ENCODE results near the gene CD200.

The CD200 gene

GRCh38 chr3:112350018-112350810 lies 17.3 kb downstream of the CD200 start:
- H3K27ac ChIP-seq: no peak overlapping the region

GRCh38 chr3:112351036-112351435 lies 18.1 kb downstream of the CD200 start:
- no peak overlapping the region for H2AFZ ChIP-seq
- TF ChIP-seq, protein P1, sequence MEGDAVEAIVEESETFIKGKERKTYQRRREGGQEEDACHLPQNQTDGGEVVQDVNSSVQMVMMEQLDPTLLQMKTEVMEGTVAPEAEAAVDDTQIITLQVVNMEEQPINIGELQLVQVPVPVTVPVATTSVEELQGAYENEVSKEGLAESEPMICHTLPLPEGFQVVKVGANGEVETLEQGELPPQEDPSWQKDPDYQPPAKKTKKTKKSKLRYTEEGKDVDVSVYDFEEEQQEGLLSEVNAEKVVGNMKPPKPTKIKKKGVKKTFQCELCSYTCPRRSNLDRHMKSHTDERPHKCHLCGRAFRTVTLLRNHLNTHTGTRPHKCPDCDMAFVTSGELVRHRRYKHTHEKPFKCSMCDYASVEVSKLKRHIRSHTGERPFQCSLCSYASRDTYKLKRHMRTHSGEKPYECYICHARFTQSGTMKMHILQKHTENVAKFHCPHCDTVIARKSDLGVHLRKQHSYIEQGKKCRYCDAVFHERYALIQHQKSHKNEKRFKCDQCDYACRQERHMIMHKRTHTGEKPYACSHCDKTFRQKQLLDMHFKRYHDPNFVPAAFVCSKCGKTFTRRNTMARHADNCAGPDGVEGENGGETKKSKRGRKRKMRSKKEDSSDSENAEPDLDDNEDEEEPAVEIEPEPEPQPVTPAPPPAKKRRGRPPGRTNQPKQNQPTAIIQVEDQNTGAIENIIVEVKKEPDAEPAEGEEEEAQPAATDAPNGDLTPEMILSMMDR (IDR thresholded peaks at IDR 0.05): no peak
- no peaks in the 10 kb centered on the region for H3K9me3 ChIP-seq (ENCODE audit: control insufficient read depth, low read length)
- H3K79me2 ChIP-seq: no peaks in the 10 kb centered on the region
- no peak overlapping the region for H3K4me2 ChIP-seq (ENCODE audit: low read length)
- no peak overlapping the region for H3K9ac ChIP-seq
- no peak overlapping the region for H3K27ac ChIP-seq
- no peaks in the 10 kb centered on the region for H3K27me3 ChIP-seq (ENCODE audit: control insufficient read depth, insufficient read depth, low read length)
- no peaks in the 10 kb centered on the region for H3K4me1 ChIP-seq
- H3K36me3 ChIP-seq (ENCODE audit: control insufficient read depth, insufficient read depth, low read length): no peaks in the 10 kb centered on the region
- no peak overlapping the region for H3K4me3 ChIP-seq (ENCODE audit: low read depth, low read length)

More at GRCh38 chr3:112350018-112350810, 17.3 kb downstream of the CD200 start:
- Histone ChIP-seq H3K9me3 (ENCODE audit: control insufficient read depth, low read length) (no peaks in the 10 kb centered on the region), H3K4me2 (ENCODE audit: low read length) (no peak overlapping the region), H3K79me2 (no peaks in the 10 kb centered on the region), H3K4me1 (no peaks in the 10 kb centered on the region), H3K36me3 (ENCODE audit: control insufficient read depth, insufficient read depth, low read length) (no peaks in the 10 kb centered on the region), H2AFZ (no peak overlapping the region), H3K9ac (no peak overlapping the region), H3K4me3 (ENCODE audit: low read depth, low read length) (no peak overlapping the region), H3K27me3 (ENCODE audit: control insufficient read depth, insufficient read depth, low read length) (no peaks in the 10 kb centered on the region)
- TF ChIP-seq, protein P1 (IDR thresholded peaks at IDR 0.05): no peak

DNA sequence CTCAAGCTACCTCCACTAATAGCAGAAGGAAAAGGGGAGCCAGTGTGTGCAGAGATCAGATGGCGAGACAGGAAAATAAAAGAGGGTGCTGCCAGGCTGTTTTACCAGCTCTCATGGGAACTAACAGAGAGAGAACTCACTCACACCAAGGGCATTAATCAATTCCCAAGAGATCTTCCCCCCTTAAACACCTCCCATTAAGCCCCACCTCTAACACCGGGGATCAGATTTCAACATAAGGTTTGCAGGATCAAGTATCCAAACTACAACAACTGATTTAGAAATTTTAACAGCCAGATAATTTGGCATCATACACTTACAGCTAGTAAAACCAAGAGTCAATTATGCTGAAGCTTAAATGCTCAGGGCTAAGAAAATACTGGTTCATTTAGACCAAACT lies 18.9 kb downstream of the CD200 start:
- no peak overlapping the region for H3K4me3 ChIP-seq (ENCODE audit: low read depth, low read length)
- no peak overlapping the region for H3K4me2 ChIP-seq (ENCODE audit: low read length)
- no peak overlapping the region for H3K9ac ChIP-seq
- H2AFZ ChIP-seq: no peak overlapping the region
- H3K9me3 ChIP-seq (ENCODE audit: control insufficient read depth, low read length): no peaks in the 10 kb centered on the region
- no peaks in the 10 kb centered on the region for H3K4me1 ChIP-seq
- H3K27ac ChIP-seq: no peak overlapping the region
- TF ChIP-seq, protein P1 (IDR thresholded peaks at IDR 0.05): no peak
- no peaks in the 10 kb centered on the region for H3K27me3 ChIP-seq (ENCODE audit: control insufficient read depth, insufficient read depth, low read length)
- H3K79me2 ChIP-seq: no peaks in the 10 kb centered on the region
- no peaks in the 10 kb centered on the region for H3K36me3 ChIP-seq (ENCODE audit: control insufficient read depth, insufficient read depth, low read length)

DNA sequence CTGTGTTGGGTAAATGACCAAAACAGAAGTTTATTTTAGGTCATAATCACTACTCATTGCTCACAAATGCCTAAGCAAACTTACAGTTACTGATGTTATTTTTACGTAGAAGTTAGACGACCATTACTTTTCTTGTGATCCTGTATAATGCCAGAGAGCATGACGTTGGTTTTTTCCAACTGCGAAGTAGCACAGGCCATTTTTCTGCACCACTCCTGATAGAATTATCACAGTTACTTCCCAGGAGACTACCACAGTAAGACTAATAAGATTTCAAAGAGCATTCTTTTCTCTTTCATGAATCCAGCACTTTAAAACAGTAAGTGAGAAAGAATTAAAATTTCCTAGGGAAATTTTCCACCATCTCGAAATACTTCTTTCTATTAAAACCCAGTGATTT lies 19.8 kb downstream of the CD200 start:
- no peak overlapping the region for H2AFZ ChIP-seq
- no peaks in the 10 kb centered on the region for H3K4me1 ChIP-seq
- H3K4me2 ChIP-seq (ENCODE audit: low read length): no peak overlapping the region
- H3K36me3 ChIP-seq (ENCODE audit: control insufficient read depth, insufficient read depth, low read length): no peaks in the 10 kb centered on the region
- H3K9ac ChIP-seq: no peak overlapping the region
- H3K4me3 ChIP-seq (ENCODE audit: low read depth, low read length): no peak overlapping the region
- H3K9me3 ChIP-seq (ENCODE audit: control insufficient read depth, low read length): no peaks in the 10 kb centered on the region
- no peaks in the 10 kb centered on the region for H3K27me3 ChIP-seq (ENCODE audit: control insufficient read depth, insufficient read depth, low read length)
- TF ChIP-seq, protein P1 (IDR thresholded peaks at IDR 0.05): no peak
- no peaks in the 10 kb centered on the region for H3K79me2 ChIP-seq
- H3K27ac ChIP-seq: no peak overlapping the region

DNA sequence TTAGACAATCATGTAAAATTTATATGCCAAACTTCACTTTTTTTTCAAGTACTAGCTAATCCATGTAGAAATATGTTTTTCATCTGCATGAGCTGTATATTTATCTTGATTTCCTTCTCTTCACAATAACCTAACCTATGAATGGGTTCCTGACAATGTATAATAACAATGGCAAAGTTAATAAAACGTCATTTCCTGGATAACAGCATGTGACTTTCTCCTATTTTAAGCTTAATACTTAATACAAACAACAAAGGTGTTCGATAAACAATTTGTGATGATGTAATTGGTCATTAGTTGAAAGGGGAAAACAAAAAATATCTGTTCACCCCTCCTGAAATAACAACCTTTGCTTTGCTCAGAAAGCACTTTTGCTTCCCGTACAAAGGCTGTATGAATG lies 20.4 kb downstream of the CD200 start:
- Histone ChIP-seq H2AFZ (no peak overlapping the region), H3K27me3 (ENCODE audit: control insufficient read depth, insufficient read depth, low read length) (no peaks in the 10 kb centered on the region), H3K9ac (no peak overlapping the region), H3K9me3 (ENCODE audit: control insufficient read depth, low read length) (no peaks in the 10 kb centered on the region), H3K4me3 (ENCODE audit: low read depth, low read length) (no peak overlapping the region), H3K4me1 (no peaks in the 10 kb centered on the region), H3K27ac (no peak overlapping the region), H3K4me2 (ENCODE audit: low read length) (no peak overlapping the region), H3K36me3 (ENCODE audit: control insufficient read depth, insufficient read depth, low read length) (no peaks in the 10 kb centered on the region), H3K79me2 (no peaks in the 10 kb centered on the region)
- TF ChIP-seq, protein P1 (IDR thresholded peaks at IDR 0.05): no peak
